Upper lobe of right lung (tissue), 1 donor: Measurements from ENCODE around the gene LGALS1. TPM values are rescaled to one million over a fixed set of nuclear protein-coding genes. Genes with fewer than 3 reads are reported as not detected.
"Not testable (repeated sequence)": the region's sequence is repeated elsewhere in the genome, so short reads cannot be mapped to it uniquely, and the experiment has no call there.

ENCODE experiments used
- ATAC-seq: fragments of 200-7000 bp; cut with Tn5 transposase; one replicate; pipeline ENCODE4 v1.9.1; 2020; ENCODE audit warnings: mild to moderate bottlenecking, moderate library complexity
- DNase-seq: peaks from one replicate; pipeline ENCODE4 v3.0.0-alpha.2; 2020
- H3K27ac ChIP-seq: fragments of 200-600 bp; one replicate; pipeline ENCODE4 v1.8.0; 2022
- H3K27me3 ChIP-seq: fragments of 200-600 bp; one replicate; pipeline ENCODE4 v1.8.0; 2022; ENCODE audit warnings: mild to moderate bottlenecking
- H3K36me3 ChIP-seq: fragments of 200-600 bp; one replicate; pipeline ENCODE4 v1.8.0; 2022
- H3K4me1 ChIP-seq: fragments of 200-600 bp; one replicate; pipeline ENCODE4 v1.8.0; 2022
- H3K4me3 ChIP-seq: fragments of 200-600 bp; one replicate; pipeline ENCODE4 v1.8.0; 2022; ENCODE audit warnings: mild to moderate bottlenecking
- H3K9me3 ChIP-seq: fragments of 200-600 bp; one replicate; pipeline ENCODE4 v1.8.0; 2022
- intact Hi-C: fragments of 100-400 bp; cut with DNase I; formaldehyde crosslinking; loops from one replicate; pipeline ENCODE4 v1.11.0; 2022
- total RNA-seq: library from RNA; stranded (reverse); fragmentation: NEBNext Ultra II Directional; extraction: Animal tissue kit (Norgen Biotek cat#: 25700); gene quantifications from one replicate; pipeline ENCODE4 v1.2.1, GENCODE V29; 2021
- TF ChIP-seq, protein P1 (sequence below): fragments of 200-600 bp; IDR thresholded peaks from one replicate; pipeline ENCODE4 v1.8.0; 2022; ENCODE audit warnings: antibody characterized with exemption
- donor health status: DM: no; HTN: yes; CAD: no; lungs with severe emphysema.

Gene LGALS1
- total RNA-seq, 1 donor from 2014 or later, result 340 TPM

DNA sequence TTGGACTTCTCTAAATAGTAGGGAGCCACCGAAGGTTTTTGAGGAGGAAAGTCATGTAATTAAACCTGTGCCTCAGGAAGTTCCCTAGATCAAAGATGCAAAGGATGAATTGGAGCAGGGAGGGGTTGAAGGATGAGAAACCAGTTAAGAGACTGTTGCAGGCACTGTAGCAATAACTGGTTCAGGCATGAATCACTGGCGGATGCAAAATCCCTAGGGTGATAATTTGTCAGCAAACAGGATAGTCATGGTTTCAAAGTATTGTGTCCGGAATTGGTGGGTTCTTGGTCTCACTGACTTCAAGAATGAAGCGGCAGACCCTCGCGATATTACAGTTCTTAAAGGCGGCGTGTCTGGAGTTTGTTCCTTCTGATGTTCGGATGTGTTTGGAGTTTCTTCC is 41.3 kb downstream of the LGALS1 start:
- no peaks in the 10 kb centered on the region for H3K27me3 ChIP-seq
- no peak overlapping the region for H3K27ac ChIP-seq
- H3K4me1 ChIP-seq, result no peaks in the 10 kb centered on the region
- H3K36me3 ChIP-seq, result no peaks in the 10 kb centered on the region
- no peak overlapping the region for H3K4me3 ChIP-seq
- ATAC-seq, result no peak
- TF ChIP-seq, protein P1, sequence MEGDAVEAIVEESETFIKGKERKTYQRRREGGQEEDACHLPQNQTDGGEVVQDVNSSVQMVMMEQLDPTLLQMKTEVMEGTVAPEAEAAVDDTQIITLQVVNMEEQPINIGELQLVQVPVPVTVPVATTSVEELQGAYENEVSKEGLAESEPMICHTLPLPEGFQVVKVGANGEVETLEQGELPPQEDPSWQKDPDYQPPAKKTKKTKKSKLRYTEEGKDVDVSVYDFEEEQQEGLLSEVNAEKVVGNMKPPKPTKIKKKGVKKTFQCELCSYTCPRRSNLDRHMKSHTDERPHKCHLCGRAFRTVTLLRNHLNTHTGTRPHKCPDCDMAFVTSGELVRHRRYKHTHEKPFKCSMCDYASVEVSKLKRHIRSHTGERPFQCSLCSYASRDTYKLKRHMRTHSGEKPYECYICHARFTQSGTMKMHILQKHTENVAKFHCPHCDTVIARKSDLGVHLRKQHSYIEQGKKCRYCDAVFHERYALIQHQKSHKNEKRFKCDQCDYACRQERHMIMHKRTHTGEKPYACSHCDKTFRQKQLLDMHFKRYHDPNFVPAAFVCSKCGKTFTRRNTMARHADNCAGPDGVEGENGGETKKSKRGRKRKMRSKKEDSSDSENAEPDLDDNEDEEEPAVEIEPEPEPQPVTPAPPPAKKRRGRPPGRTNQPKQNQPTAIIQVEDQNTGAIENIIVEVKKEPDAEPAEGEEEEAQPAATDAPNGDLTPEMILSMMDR, result no peak
- no peak for DNase-seq
- H3K9me3 ChIP-seq, result no peaks in the 10 kb centered on the region
- intact Hi-C loops, result no loop called here

DNA sequence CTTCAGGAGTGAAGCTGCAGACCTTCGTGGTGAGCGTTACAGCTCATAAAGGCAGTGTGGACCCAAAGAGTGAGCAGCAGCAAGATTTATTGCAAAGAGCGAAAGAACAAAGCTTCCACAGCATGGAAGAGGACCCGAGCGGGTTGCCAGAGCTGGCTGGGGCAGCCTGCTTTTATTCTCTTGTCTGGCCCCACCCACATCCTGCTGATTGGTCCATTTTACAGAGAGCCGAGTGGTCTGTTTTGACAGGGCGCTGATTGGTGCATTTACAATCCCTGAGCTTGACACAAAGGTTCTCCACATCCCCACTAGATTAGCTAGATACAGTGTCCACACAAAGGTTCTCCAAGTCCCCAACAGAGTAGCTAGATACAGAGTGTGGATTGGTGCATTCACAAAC is 41.8 kb downstream of the LGALS1 start:
- ATAC-seq, H3K27ac ChIP-seq, H3K9me3 ChIP-seq, H3K27me3 ChIP-seq, H3K4me1 ChIP-seq, H3K36me3 ChIP-seq, H3K4me3 ChIP-seq, intact Hi-C loops, DNase-seq: not testable (repeated sequence)

DNA sequence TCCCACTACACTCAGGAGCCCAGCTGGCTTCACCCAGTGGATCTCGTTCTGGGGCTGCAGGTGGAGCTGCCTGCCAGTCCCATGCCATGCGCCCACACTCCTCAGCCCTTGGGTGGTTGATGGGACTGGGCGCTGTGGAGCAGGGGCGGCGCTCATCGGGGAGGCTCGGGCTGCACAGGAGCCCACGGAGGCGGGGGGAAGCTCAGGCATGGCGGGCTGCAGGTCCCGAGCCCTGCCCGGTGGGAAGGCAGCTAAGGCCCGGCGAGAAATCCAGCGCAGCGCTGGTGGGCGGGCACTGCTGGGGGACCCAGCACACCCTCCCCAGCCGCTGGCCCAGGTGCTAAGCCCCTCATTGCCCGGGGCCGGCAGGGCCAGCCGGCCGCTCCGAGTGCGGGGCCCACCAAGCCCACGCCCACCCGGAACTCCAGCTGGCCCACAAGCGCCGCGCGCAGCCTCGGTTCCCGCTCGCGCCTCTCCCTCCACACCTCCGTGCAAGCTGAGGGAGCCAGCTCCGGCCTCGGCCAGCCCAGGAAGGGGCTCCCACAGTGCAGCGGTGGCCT is 42.4 kb downstream of the LGALS1 start:
- H3K4me1 ChIP-seq, H3K4me3 ChIP-seq, H3K36me3 ChIP-seq, DNase-seq, ATAC-seq, H3K27ac ChIP-seq, H3K9me3 ChIP-seq, intact Hi-C loops, H3K27me3 ChIP-seq: not testable (repeated sequence)

DNA sequence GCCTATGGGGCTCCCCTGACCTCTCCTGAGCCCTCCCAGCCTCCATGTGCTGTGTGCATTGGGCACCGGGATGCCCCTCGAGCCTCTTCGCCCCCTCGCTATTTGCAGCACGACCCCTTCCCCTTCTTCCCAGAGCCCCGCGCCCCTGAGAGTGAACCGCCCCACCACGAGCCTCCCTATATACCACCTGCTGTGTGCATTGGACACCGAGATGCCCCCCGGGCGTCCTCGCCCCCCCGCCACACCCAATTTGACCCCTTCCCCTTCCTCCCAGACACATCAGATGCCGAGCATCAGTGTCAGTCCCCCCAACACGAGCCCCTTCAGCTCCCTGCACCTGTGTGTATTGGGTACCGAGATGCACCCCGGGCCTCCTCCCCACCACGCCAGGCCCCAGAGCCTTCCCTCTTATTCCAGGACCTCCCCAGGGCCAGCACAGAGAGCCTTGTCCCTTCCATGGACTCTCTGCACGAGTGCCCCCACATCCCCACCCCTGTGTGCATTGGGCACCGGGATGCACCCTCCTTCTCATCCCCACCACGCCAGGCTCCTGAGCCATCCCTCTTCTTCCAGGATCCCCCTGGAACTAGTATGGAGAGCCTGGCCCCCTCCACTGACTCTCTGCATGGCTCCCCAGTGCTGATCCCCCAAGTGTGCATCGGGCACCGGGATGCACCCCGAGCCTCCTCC is 50.3 kb downstream of the LGALS1 start:
- Histone ChIP-seq H3K36me3 (no peaks in the 10 kb centered on the region), H3K4me3 (no peak overlapping the region), H3K9me3 (no peaks in the 10 kb centered on the region), H3K4me1 (peaks cover 19% of the 10 kb centered on the region), H3K27ac (no peak overlapping the region), H3K27me3 (no peaks in the 10 kb centered on the region)
- ATAC-seq, result peak; percentile 5
- no peak for DNase-seq
- intact Hi-C loops, result no loop called here
- TF ChIP-seq, protein P1, result no peak

DNA sequence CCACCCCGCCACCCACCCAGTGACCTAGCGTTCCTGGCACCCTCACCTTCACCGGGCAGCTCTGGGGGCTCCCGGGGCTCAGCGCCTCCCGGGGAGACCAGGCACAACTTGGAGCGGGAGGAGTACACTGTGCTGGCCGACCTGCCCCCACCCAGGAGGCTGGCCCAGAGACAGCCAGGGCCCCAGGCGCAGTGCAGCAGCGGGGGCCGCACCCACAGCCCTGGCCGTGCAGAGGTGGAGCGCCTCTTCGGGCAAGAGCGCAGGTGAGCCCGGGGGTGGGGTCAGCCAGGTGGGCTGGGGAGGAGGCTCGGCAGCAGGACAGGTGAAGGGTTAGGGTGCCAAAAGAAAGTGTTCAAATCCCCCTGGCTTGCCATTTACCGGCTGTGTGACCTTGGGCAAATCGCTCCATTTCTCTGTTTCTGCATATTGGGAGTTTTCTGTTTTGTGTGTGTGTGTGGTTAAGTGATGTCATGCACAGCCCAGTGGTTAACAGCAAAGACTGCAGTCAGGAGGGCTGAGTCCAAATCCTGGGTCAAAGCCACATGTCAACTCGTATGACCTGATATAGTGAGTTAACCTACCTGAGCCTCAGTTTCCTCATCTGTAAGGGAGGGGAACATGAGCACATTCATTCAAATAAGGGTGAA is 50.9 kb downstream of the LGALS1 start:
- TF ChIP-seq, protein P1, result no peak
- Histone ChIP-seq H3K36me3 (no peaks in the 10 kb centered on the region), H3K27me3 (no peaks in the 10 kb centered on the region), H3K4me3 (no peak overlapping the region), H3K9me3 (no peaks in the 10 kb centered on the region), H3K27ac (no peak overlapping the region), H3K4me1 (peaks cover 25% of the 10 kb centered on the region)
- intact Hi-C loops, result no loop called here
- no peak for DNase-seq
- ATAC-seq, result peak; percentile 22

DNA sequence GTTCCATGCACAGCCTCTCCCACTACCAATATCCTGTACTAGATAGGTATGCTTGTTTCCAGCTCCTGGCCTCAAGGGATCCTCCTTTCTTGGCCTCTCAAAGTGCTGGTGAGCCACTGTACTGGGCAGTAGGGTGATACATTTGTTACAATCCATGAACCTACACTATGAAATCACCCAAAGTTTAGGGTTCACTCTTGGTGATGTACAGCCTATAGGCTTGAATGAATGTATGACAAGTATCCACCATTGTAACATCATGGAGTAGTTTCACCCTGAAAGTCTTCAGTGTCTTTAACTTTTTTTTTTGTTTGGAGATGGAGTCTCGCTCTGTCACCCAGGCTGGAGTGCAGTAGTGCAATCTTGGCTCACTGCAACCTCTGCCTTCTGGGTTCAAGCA is 53.2 kb downstream of the LGALS1 start:
- ATAC-seq, result no peak

More for the DNA sequence above, 53.2 kb downstream of the LGALS1 start:
- H3K4me1 ChIP-seq, result peaks cover 31% of the 10 kb centered on the region
- TF ChIP-seq, protein P1, result no peak
- H3K4me3 ChIP-seq, result no peak overlapping the region
- H3K36me3 ChIP-seq, result no peaks in the 10 kb centered on the region
- intact Hi-C loops, result no loop called here
- no peaks in the 10 kb centered on the region for H3K9me3 ChIP-seq
- no peak for DNase-seq
- peak overlapping the region; percentile 63 for H3K27ac ChIP-seq
- H3K27me3 ChIP-seq, result no peaks in the 10 kb centered on the region

Other genes starting within 250 kb of the LGALS1 start
- gene ELFN2, start 248.2 kb upstream of the LGALS1 start, total RNA-seq, result 0.72 TPM
- 53.5 TPM for gene MFNG, start 189.3 kb upstream of the LGALS1 start, total RNA-seq
- 17.0 TPM for gene CARD10, start 156.2 kb upstream of the LGALS1 start, total RNA-seq
- 73.9 TPM for gene CDC42EP1, start 115.2 kb upstream of the LGALS1 start, total RNA-seq
- gene LGALS2, start 95.5 kb upstream of the LGALS1 start, total RNA-seq, result 2.5 TPM
- 64.4 TPM for gene GGA1, start 66.8 kb upstream of the LGALS1 start, total RNA-seq
- 28.3 TPM for gene SH3BP1, start 36.0 kb upstream of the LGALS1 start, total RNA-seq
- 6.1 TPM for gene PDXP, start 16.9 kb upstream of the LGALS1 start, total RNA-seq
- gene NOL12, start 10.7 kb downstream of the LGALS1 start, total RNA-seq, result 21.6 TPM
- gene TRIOBP, start 21.4 kb downstream of the LGALS1 start, total RNA-seq, result 85.0 TPM
- 8.8 TPM for gene GCAT, start 132.3 kb downstream of the LGALS1 start, total RNA-seq
- gene GALR3, start 147.7 kb downstream of the LGALS1 start, total RNA-seq, result not detected
- gene ANKRD54, start 168.7 kb downstream of the LGALS1 start, total RNA-seq, result 18.2 TPM
- 369 TPM for gene EIF3L, start 173.8 kb downstream of the LGALS1 start, total RNA-seq
- gene MICALL1, start 230.7 kb downstream of the LGALS1 start, total RNA-seq, result 37.4 TPM